ENCODE results near the gene AKAP7.

DNA sequence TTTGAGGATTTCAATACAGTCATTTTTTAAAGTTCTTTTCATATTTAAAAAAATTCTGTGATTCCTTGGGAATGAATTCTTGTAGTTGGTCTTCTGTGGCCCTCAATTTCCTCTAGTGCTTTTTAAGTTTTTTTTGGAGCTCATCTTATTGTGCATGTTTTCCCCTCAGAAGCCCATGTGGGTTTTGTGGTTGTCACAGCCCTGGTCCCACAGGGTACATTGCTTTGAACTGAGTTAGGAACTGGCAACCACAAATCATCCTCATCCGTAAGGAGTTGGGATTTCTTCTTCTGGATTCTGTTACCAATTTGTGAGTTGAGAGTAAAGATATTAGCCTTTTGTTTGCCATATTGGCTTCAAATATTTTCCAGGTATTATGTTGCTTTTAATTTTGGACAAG lies 89.9 kb downstream of the AKAP7 start:
- TF ChIP-seq CTCF (IDR thresholded peaks at IDR 0.05) (no peak), POLR2A (IDR thresholded peaks at IDR 0.05) (no peak)

All from esophagus squamous epithelium (tissue), 4 donors.